SK-N-SH treated with all-trans-retinoic acid at 6 μM for 48 hours (cell line): ENCODE measurements around the gene OR7D2.

ENCODE experiments used
- ARNTL ChIP-seq: fragments of 450-650 bp; formaldehyde crosslinking; IDR thresholded peaks from 2 replicates; pipeline ENCODE4 v1.5.0; 2020; ENCODE audit warnings: low read depth, mild to moderate bottlenecking, moderate library complexity, borderline replicate concordance
- BACH2 ChIP-seq: fragments of 250-450 bp; sonication (Bioruptor Pico); IDR thresholded peaks from 2 replicates; pipeline ENCODE4 v1.9.0; 2021; ENCODE audit warnings: mild to moderate bottlenecking, borderline replicate concordance
- PATZ1 ChIP-seq: fragments of 250-450 bp; sonication (Bioruptor Pico); IDR thresholded peaks from 2 replicates; pipeline ENCODE4 v1.8.0; 2020; ENCODE audit warnings: mild to moderate bottlenecking, moderate library complexity, borderline replicate concordance
- POU6F1 ChIP-seq: fragments of 250-450 bp; sonication (Bioruptor Pico); IDR thresholded peaks from 2 replicates; pipeline ENCODE4 v1.8.0; 2021; ENCODE audit warnings: low read depth, mild to moderate bottlenecking, moderate library complexity, borderline replicate concordance
- PPARA ChIP-seq: fragments of 250-450 bp; sonication (Bioruptor Pico); IDR thresholded peaks from 2 replicates; pipeline ENCODE4 v1.5.0; 2020; ENCODE audit warnings: mild to moderate bottlenecking, borderline replicate concordance
- RARB ChIP-seq: fragments of 250-450 bp; sonication (Bioruptor Pico); IDR thresholded peaks from 2 replicates; pipeline ENCODE4 v1.8.0; 2021; ENCODE audit warnings: mild to moderate bottlenecking, moderate library complexity
- SNAI2 ChIP-seq: fragments of 250-450 bp; sonication (Bioruptor Pico); IDR thresholded peaks from 2 replicates; pipeline ENCODE4 v1.5.0; 2020; ENCODE audit warnings: mild to moderate bottlenecking, moderate library complexity
- TCF4 ChIP-seq: fragments of 250-450 bp; sonication (Bioruptor Pico); IDR thresholded peaks from 2 replicates; pipeline ENCODE4 v1.8.0; 2021; ENCODE audit warnings: mild to moderate bottlenecking, moderate library complexity, borderline replicate concordance
- TOX ChIP-seq: fragments of 250-450 bp; sonication (Bioruptor Pico); IDR thresholded peaks from 2 replicates; pipeline ENCODE4 v1.8.0; 2021; ENCODE audit warnings: mild to moderate bottlenecking, moderate library complexity, borderline replicate concordance
- ZC3H10 ChIP-seq: fragments of 250-450 bp; sonication (Bioruptor Pico); IDR thresholded peaks from 2 replicates; pipeline ENCODE4 v1.5.1; 2021; ENCODE audit warnings: mild to moderate bottlenecking, moderate library complexity
- ZFP3 ChIP-seq: fragments of 250-450 bp; sonication (Bioruptor Pico); IDR thresholded peaks from 2 replicates; pipeline ENCODE4 v1.5.0; 2020; ENCODE audit warnings: mild to moderate bottlenecking, moderate library complexity
- ZFP30 ChIP-seq: fragments of 450-650 bp; formaldehyde crosslinking; IDR thresholded peaks from 2 replicates; pipeline ENCODE4 v1.5.0; 2022; ENCODE audit warnings: mild to moderate bottlenecking, moderate library complexity
- ZNF70 ChIP-seq: fragments of 450-650 bp; formaldehyde crosslinking; IDR thresholded peaks from 2 replicates; pipeline ENCODE4 v1.5.0; 2020; ENCODE audit warnings: mild to moderate bottlenecking, moderate library complexity

- TF ChIP-seq PATZ1 (CRISPR knock-in tag) (no peak), TCF4 (no peak), ARNTL (CRISPR knock-in tag) (no peak), ZFP30 (CRISPR knock-in tag) (no peak), RARB (no peak), ZFP3 (no peak), ZC3H10 (CRISPR knock-in tag) (no peak), BACH2 (no peak), PPARA (no peak), SNAI2 (no peak), POU6F1 (CRISPR knock-in tag) (no peak), ZNF70 (no peak), TOX (CRISPR knock-in tag) (no peak)
Measured at GRCh38 chr19:9205501-9206113, 26.8 kb downstream of the OR7D2 start.
